Measurements from ENCODE around the gene KLHL28.

- TF ChIP-seq CTCF (conservative IDR thresholded peaks at IDR 0.05) (no peak), EZH2 (IDR thresholded peaks at IDR 0.05; ENCODE audit: low read depth) (no peak)
Observed at GRCh38 chr14:44968714-44969113, 7.0 kb upstream of the KLHL28 start.
